GM12878 (cell line): Measurements from ENCODE around the gene UGT1A8. TPM values are rescaled to one million over a fixed set of nuclear protein-coding genes. Genes with fewer than 3 reads are reported as not detected.

Experiments used
- ATAC-seq: fragments of 200-7000 bp; cut with Tn5 transposase; 3 replicates; pipeline ENCODE4 v1.9.1; 2020; ENCODE audit warnings: mild to moderate bottlenecking, moderate library complexity
- BruUV-seq: library from RNA; stranded (reverse); fragments of 400-500 nt; replicated peaks from 2 replicates; lab custom pipeline; 2021; lab: Mats Ljungman, UMichigan
- CTCF ChIA-PET: fragments of 300-600 bp; sonication (Branson Sonifier 250); formaldehyde crosslinking; extraction: SDS; loops from one replicate; lab custom pipeline; 2021; ENCODE audit warnings: inconsistent platforms; lab: Yijun Ruan, JAX
- POLR2A ChIA-PET: fragments of 350-600 bp; formaldehyde crosslinking; extraction: SDS; loops from one replicate; lab custom pipeline; 2021; ENCODE audit warnings: inconsistent platforms; lab: Charles Lee
- RAD21 ChIA-PET: fragments of 300-600 bp; sonication (Branson Sonifier 250); formaldehyde crosslinking; loops from one replicate; lab custom pipeline; 2023; ENCODE audit warnings: antibody characterized with exemption; ENCODE audit not compliant: unreplicated experiment; lab: Charles Lee
- SMC1A ChIA-PET: fragments of 300-600 bp; sonication (Branson Sonifier 250); formaldehyde crosslinking; loops from one replicate; lab custom pipeline; 2023; ENCODE audit not compliant: unreplicated experiment, uncharacterized antibody; lab: Charles Lee
- DNase-seq: peaks from one replicate; pipeline ENCODE4 v3.0.0-alpha.2; 2011; ENCODE audit warnings: low read depth, low spot score
- FAIRE-seq: peaks from 3 replicates; lab custom pipeline; 2011; peaks lifted over from hg19 to GRCh38; lab: Jason Lieb, UNC
- H2AFZ ChIP-seq: 2 replicates; pipeline ENCODE4 v1.6.0; 2011; ENCODE audit warnings: low read depth, low read length, control low read depth; ENCODE audit not compliant: control insufficient read depth
- H3K27ac ChIP-seq: 2 replicates; pipeline ENCODE4 v1.5.1; 2011; ENCODE audit warnings: control low read depth; ENCODE audit not compliant: control insufficient read depth, insufficient read depth
- H3K27me3 ChIP-seq, 2 experiments: replicated peaks in 1 of 2; 2 replicates each; pipeline versions ENCODE4 v1.6.0 to v1.6.1; 2011; ENCODE audit warnings: low read length in 1 of 2; ENCODE audit not compliant: control insufficient read depth in 2 of 2, insufficient read depth in 2 of 2
- H3K36me3 ChIP-seq, 2 experiments: 2 replicates each; pipeline ENCODE4 v1.5.1; 2011; ENCODE audit warnings: low read length in 1 of 2; ENCODE audit not compliant: control insufficient read depth in 2 of 2, insufficient read depth in 2 of 2
- H3K4me1 ChIP-seq: 2 replicates; pipeline ENCODE4 v1.6.1; 2011; ENCODE audit warnings: mild to moderate bottlenecking, low read length, moderate library complexity, mixed read lengths; ENCODE audit not compliant: control insufficient read depth, insufficient read depth
- H3K4me2 ChIP-seq: 2 replicates; pipeline ENCODE4 v1.6.0; 2011; ENCODE audit warnings: control low read depth; ENCODE audit not compliant: control insufficient read depth, insufficient read depth
- H3K4me3 ChIP-seq: fragments of 200-600 bp; sonication (generic); 2 replicates; pipeline ENCODE4 v1.5.1; 2016
- H3K79me2 ChIP-seq: 2 replicates; pipeline ENCODE4 v1.6.0; 2011; ENCODE audit warnings: low read length; ENCODE audit not compliant: control insufficient read depth, insufficient read depth
- H3K9ac ChIP-seq: 2 replicates; pipeline ENCODE4 v1.8.0; 2011; ENCODE audit warnings: low read length, control low read depth, mixed read lengths; ENCODE audit not compliant: control insufficient read depth, insufficient read depth
- H3K9me3 ChIP-seq: replicated peaks from 3 replicates; pipeline ENCODE4 v1.5.1; 2011; ENCODE audit warnings: mild to moderate bottlenecking, low read length; ENCODE audit not compliant: control insufficient read depth, insufficient read depth
- H4K20me1 ChIP-seq: 2 replicates; pipeline ENCODE4 v1.6.0; 2011; ENCODE audit not compliant: control insufficient read depth, insufficient read depth
- CTCF ChIP-seq, 3 experiments: IDR thresholded peaks in 2 of 3; conservative IDR thresholded peaks in 1 of 3; 2 replicates each; pipeline ENCODE4 v1.5.1; 2011; ENCODE audit warnings: low read depth in 3 of 3, low read length in 3 of 3, mild to moderate bottlenecking in 3 of 3, control low read depth in 2 of 3, moderate library complexity in 2 of 3, inconsistent platforms in 1 of 3, mixed read lengths in 1 of 3; ENCODE audit not compliant: control insufficient read depth in 2 of 3, insufficient read depth in 1 of 3; ENCODE audit errors: extremely low read depth in 1 of 3
- EGR1 ChIP-seq, 2 experiments: IDR thresholded peaks; 1 replicate in 1 of 2; 2 replicates in 1 of 2; pipeline ENCODE4 v1.6.1; 2011 to 2012; ENCODE audit warnings: low read depth in 2 of 2, low read length in 2 of 2, borderline replicate concordance in 1 of 2, mild to moderate bottlenecking in 1 of 2, moderate library complexity in 1 of 2
- FOXM1 ChIP-seq: IDR thresholded peaks from 2 replicates; pipeline ENCODE4 v1.6.1; 2012; ENCODE audit warnings: low read depth, mild to moderate bottlenecking, inconsistent platforms, low read length, moderate library complexity
- IKZF2 ChIP-seq, 2 experiments: fragments of 450-650 bp; IDR thresholded peaks; 2 replicates each; pipeline ENCODE4 v1.6.1; 2017; ENCODE audit warnings: mild to moderate bottlenecking in 2 of 2, moderate library complexity in 2 of 2
- IRF4 ChIP-seq: IDR thresholded peaks from 2 replicates; pipeline ENCODE4 v1.6.1; 2011; ENCODE audit warnings: low read depth, low read length
- JUND ChIP-seq: IDR thresholded peaks from 2 replicates; pipeline ENCODE4 v1.6.1; 2012; ENCODE audit warnings: low read depth, mild to moderate bottlenecking, low read length, improper control_type of control experiment, moderate library complexity
- LARP7 ChIP-seq: fragments of 450-650 bp; IDR thresholded peaks from 2 replicates; pipeline ENCODE4 v1.6.1; 2017; ENCODE audit warnings: mild to moderate bottlenecking
- MYB ChIP-seq: fragments of 150-350 bp; IDR thresholded peaks from 2 replicates; pipeline ENCODE4 v1.6.1; 2014; ENCODE audit warnings: mild to moderate bottlenecking, low read depth, low read length, borderline replicate concordance
- NFXL1 ChIP-seq: fragments of 450-650 bp; IDR thresholded peaks from 2 replicates; pipeline ENCODE4 v1.6.1; 2017; ENCODE audit warnings: antibody characterized with exemption, mild to moderate bottlenecking, borderline replicate concordance
- NR2F1 ChIP-seq: fragments of 450-650 bp; conservative IDR thresholded peaks from 2 replicates; pipeline ENCODE4 v1.6.1; 2017; ENCODE audit warnings: mild to moderate bottlenecking
- NRF1 ChIP-seq: conservative IDR thresholded peaks from 2 replicates; pipeline ENCODE4 v1.6.1; 2011; ENCODE audit warnings: mild to moderate bottlenecking, low read depth, low read length, improper control_type of control experiment
- RB1 ChIP-seq: fragments of 450-650 bp; formaldehyde crosslinking; IDR thresholded peaks from 2 replicates; pipeline ENCODE4 v1.6.1; 2017; ENCODE audit warnings: mild to moderate bottlenecking, borderline replicate concordance
- SRF ChIP-seq, 2 experiments: IDR thresholded peaks; 2 replicates each; pipeline ENCODE4 v1.6.1; 2011; ENCODE audit warnings: low read depth in 2 of 2, low read length in 2 of 2, mild to moderate bottlenecking in 1 of 2, moderate library complexity in 1 of 2
- TCF3 ChIP-seq: IDR thresholded peaks from 2 replicates; pipeline ENCODE4 v1.6.1; 2012; ENCODE audit warnings: low read depth, mild to moderate bottlenecking, low read length, borderline replicate concordance; ENCODE audit not compliant: insufficient read depth
- WGBS: methylation state at CpG from one replicate; pipeline ENCODE4 v1.1.6; 2016; ENCODE audit warnings: low lambda C conversion rate; ENCODE audit not compliant: insufficient replicate concordance, insufficient coverage; ENCODE audit errors: missing lambda C conversion rate; 5-methylcytosine and 5-hydroxymethylcytosine counted together
- in situ Hi-C: fragments of 300-500 bp; cut with MboI; formaldehyde crosslinking; loops from 9 replicates; pipeline ENCODE4 v1.14.3; 2018; ENCODE audit warnings: mixed read lengths
- intact Hi-C: fragments of 100-400 bp; cut with micrococcal nuclease; formaldehyde crosslinking; loops from one replicate; pipeline ENCODE4 v1.14.2; 2022; ENCODE audit not compliant: unreplicated experiment
- polyA plus RNA-seq, 11 experiments: library from polyadenylated mRNA; depleted of rRNA in 4 of 11; unstranded in 6 of 11; stranded (reverse) in 5 of 11; fragments of >200 nt; fragmentation: Nextera tagmentation in 4 of 11; fragmentation: Illumina TruSeq in 1 of 11; extraction: Ambion mirVana in 4 of 11; extraction: Trizol in 1 of 11; gene quantifications; 1 replicate in 1 of 11; 2 replicates in 10 of 11; pipeline versions ENCODE4 v1.2.1 to v1.2.3, GENCODE V29; 2011 to 2016; ENCODE audit warnings: inconsistent platforms in 2 of 11, missing spikeins in 2 of 11, low read depth in 1 of 11
- total RNA-seq, 4 experiments: library from RNA; depleted of rRNA in 3 of 4; stranded (reverse); fragments of >200 nt in 3 of 4; fragmentation: Illumina TruSeq in 1 of 4; extraction: Trizol in 1 of 4; gene quantifications; 2 replicates each; pipeline versions ENCODE4 v1.2.1 to v1.2.3, GENCODE V29; 2013 to 2021
- TF ChIP-seq, protein P1 (sequence below): fragments of 450-650 bp; formaldehyde crosslinking; IDR thresholded peaks from 2 replicates; pipeline ENCODE4 v1.4.0; 2022; ENCODE audit warnings: mild to moderate bottlenecking, moderate library complexity

Gene UGT1A8
- total and polyA plus RNA-seq, 10 of the 15 experiments (the other 5 are each of a cell fraction or from before 2014, with no cell fraction given): not detected

DNA sequence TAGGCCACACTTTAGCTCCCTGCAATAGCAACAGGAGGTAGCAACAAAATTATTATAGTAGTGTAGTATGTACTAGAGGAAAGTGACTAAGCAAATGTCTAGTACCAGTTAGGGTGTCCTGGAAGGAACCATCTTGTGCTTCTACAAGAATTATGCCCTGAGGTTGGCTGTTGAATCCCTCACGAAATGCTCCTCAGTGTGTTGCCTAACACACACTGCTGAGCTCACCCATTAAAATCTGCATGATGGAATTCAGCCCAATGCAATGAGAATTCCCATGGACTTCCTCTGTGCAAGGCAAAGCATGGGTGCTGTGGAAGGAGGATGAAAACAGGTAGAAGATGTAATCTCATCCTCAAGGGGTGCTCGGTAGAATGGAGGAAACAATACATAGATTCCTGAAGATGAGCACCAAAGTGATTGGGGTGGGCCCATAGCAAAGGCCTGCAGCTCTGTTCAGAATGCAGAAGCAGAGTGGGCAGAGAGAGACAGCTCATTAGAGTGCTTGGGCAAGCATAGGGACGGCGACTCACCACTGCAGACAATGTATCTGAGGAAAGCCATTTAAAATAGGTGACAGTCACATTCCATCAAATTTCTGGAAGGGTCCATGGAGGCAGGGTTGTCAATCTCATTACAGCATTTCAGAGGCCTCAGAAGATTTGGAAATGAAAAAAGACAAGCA, 63.1 kb downstream of the UGT1A8 start:
- ATAC-seq (no peak), FAIRE-seq (no peak), DNase-seq (no peak)
- Histone ChIP-seq H2AFZ (no peak overlapping the region), H4K20me1 (no peaks in the 10 kb centered on the region), H3K9me3 (no peaks in the 10 kb centered on the region), H3K27me3 (no peaks in the 10 kb centered on the region; a peak in 1 of 4 replicates), H3K9ac (no peak overlapping the region), H3K4me1 (no peaks in the 10 kb centered on the region), H3K27ac (no peak overlapping the region), H3K36me3 (no peaks in the 10 kb centered on the region), H3K79me2 (no peaks in the 10 kb centered on the region), H3K4me2 (no peak overlapping the region), H3K4me3 (no peak overlapping the region)
- TF ChIP-seq TCF3 (no peak), RB1 (no peak), CTCF (IDR thresholded peaks at IDR 0.05 in 2 of 3, conservative IDR thresholded peaks at IDR 0.05 in 1 of 3; ENCODE audit: control insufficient read depth in 2 of 3, extremely low read depth in 1 of 3, insufficient read depth in 1 of 3, low read depth in 3 of 3, low read length in 3 of 3) (no peak), NR2F1 (no peak), SRF (IDR thresholded peaks at IDR 0.05; ENCODE audit: low read depth in 2 of 2, low read length in 2 of 2) (no peak), NFXL1 (no peak), LARP7 (no peak), FOXM1 (no peak), IKZF2 (IDR thresholded peaks at IDR 0.05) (no peak), IRF4 (no peak), MYB (no peak), NRF1 (no peak), EGR1 (IDR thresholded peaks at IDR 0.05; ENCODE audit: borderline replicate concordance in 1 of 2, low read depth in 2 of 2, low read length in 2 of 2) (no peak), JUND (no peak)
- TF ChIP-seq, protein P1, sequence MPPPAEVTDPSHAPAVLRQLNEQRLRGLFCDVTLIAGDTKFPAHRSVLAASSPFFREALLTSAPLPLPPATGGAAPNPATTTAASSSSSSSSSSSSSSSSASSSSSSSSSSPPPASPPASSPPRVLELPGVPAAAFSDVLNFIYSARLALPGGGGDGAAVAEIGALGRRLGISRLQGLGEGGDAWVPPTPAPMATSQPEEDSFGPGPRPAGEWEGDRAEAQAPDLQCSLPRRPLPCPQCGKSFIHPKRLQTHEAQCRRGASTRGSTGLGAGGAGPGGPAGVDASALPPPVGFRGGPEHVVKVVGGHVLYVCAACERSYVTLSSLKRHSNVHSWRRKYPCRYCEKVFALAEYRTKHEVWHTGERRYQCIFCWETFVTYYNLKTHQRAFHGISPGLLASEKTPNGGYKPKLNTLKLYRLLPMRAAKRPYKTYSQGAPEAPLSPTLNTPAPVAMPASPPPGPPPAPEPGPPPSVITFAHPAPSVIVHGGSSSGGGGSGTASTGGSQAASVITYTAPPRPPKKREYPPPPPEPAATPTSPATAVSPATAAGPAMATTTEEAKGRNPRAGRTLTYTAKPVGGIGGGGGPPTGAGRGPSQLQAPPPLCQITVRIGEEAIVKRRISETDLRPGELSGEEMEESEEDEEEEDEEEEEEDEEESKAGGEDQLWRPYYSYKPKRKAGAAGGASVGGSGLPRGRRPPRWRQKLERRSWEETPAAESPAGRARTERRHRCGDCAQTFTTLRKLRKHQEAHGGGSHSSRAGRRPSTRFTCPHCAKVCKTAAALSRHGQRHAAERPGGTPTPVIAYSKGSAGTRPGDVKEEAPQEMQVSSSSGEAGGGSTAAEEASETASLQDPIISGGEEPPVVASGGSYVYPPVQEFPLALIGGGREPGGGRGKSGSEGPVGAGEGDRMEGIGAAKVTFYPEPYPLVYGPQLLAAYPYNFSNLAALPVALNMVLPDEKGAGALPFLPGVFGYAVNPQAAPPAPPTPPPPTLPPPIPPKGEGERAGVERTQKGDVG: no peak
- in situ Hi-C loops (no loop called here), intact Hi-C loops (no loop called here)
- CTCF ChIA-PET: no interaction called here
- BruUV-seq: no TSS peak
- RAD21 ChIA-PET: no interaction called here
- WGBS: 43% methylated on average over 4 of the region's 4 CpGs
- SMC1A ChIA-PET: interaction anchor here (1.1 kb wide), 1 partner anchor 237 kb away, joined by 3 read pairs; no protein-coding TSS in a partner anchor
- POLR2A ChIA-PET: no interaction called here
